ENCODE data around the gene COL6A3. TPM values are rescaled to one million over a fixed set of nuclear protein-coding genes. Genes with fewer than 3 reads are reported as not detected.
A peak's percentile ranks its signal among the peaks of the same experiment; 100 is the strongest.

COL6A3 gene
- total RNA-seq, 6 experiments from 2014 or later = 409 to 759 (median 458) TPM

DNA sequence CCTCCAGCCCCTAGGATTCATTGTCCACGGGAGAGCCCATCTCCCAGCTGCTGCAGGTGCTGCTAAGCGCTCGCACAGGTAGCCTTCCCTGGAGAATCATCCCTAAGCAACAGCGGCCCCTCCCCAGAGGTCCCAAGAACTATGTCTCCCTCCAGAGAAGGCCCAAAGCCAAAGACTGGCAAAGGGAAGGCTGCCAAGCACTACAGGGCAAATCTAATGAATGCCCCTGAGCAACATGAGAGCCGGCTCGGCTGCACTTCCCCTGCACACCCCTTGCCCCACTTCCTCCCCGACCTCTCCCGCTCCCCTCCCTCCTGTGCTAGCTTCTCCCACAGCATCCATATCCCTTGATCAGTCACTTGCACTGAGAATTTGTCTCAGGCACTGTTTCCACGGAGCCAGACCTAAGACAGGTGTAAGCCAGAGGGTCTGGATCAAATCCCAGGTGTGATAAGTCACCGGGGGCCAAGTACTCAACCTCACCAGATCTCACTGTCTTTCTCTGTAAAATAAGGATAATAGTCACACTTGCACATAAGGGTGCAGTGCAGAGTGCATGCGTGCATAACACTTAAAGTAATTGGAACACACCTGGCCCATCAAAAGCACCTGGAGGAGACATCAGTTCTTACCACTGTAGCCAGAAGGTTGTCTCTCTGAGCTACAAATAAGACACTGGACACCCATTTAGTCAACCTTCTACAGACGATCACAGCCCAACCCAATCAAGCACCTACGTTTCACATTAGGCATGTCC is 20.1 kb upstream of the COL6A3 start:
- no peaks in the 10 kb centered on the region for H3K9me3 Mint-ChIP-seq
- no peaks in the 10 kb centered on the region for H3K27me3 Mint-ChIP-seq (ENCODE audit: insufficient read depth)
- peak overlapping the region; percentile 100 for H3K27ac Mint-ChIP-seq
- TF ChIP-seq, protein P1, sequence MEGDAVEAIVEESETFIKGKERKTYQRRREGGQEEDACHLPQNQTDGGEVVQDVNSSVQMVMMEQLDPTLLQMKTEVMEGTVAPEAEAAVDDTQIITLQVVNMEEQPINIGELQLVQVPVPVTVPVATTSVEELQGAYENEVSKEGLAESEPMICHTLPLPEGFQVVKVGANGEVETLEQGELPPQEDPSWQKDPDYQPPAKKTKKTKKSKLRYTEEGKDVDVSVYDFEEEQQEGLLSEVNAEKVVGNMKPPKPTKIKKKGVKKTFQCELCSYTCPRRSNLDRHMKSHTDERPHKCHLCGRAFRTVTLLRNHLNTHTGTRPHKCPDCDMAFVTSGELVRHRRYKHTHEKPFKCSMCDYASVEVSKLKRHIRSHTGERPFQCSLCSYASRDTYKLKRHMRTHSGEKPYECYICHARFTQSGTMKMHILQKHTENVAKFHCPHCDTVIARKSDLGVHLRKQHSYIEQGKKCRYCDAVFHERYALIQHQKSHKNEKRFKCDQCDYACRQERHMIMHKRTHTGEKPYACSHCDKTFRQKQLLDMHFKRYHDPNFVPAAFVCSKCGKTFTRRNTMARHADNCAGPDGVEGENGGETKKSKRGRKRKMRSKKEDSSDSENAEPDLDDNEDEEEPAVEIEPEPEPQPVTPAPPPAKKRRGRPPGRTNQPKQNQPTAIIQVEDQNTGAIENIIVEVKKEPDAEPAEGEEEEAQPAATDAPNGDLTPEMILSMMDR (IDR thresholded peaks at IDR 0.05) = no peak
- H3K4me1 Mint-ChIP-seq (ENCODE audit: low read depth) = peaks cover 91% of the 10 kb centered on the region
- no peak for DNase-seq
- H3K4me3 Mint-ChIP-seq = no peak overlapping the region
- H3K36me3 Mint-ChIP-seq (ENCODE audit: low read depth) = no peaks in the 10 kb centered on the region; the same call in 1 of the 2 replicates

DNA sequence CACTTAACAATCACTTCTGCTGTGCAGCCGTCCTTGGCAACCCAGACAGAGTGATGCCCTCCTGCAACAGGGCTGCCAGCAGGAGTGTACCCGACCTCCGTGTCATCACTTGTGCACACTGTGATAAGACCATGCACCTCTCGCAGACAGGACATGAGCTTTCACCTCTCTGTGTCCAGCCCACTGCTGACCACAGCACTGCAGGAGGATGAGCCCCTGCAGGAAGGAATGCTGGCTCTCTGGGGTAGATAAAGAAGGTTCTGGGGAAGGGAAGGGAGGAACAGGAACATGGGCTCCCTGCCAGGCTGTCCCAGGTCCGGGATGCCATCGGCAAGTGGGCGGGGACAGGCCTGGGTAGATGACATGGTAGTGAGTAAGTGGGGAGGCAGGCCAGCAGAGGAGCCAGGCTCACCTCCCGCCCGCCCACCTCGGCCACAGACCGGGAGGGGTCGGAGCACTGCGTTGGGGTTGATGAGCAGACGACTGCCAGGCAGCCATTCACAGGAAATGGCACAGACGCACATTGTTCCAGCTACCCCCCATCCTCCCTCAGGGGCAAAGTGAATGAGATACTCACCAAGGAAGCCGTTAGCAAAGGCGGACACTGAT is 18.6 kb upstream of the COL6A3 start:
- Mint-ChIP-seq H3K27me3 (ENCODE audit: insufficient read depth) (no peaks in the 10 kb centered on the region), H3K4me1 (ENCODE audit: low read depth) (peaks cover 90% of the 10 kb centered on the region), H3K9me3 (no peaks in the 10 kb centered on the region), H3K4me3 (peak overlapping the region; percentile 81), H3K27ac (peak overlapping the region; percentile 100), H3K36me3 (ENCODE audit: low read depth) (peaks cover 5% of the 10 kb centered on the region)
- TF ChIP-seq, protein P1 (IDR thresholded peaks at IDR 0.05) = peak; percentile 73
- DNase-seq = peak; percentile 98

DNA sequence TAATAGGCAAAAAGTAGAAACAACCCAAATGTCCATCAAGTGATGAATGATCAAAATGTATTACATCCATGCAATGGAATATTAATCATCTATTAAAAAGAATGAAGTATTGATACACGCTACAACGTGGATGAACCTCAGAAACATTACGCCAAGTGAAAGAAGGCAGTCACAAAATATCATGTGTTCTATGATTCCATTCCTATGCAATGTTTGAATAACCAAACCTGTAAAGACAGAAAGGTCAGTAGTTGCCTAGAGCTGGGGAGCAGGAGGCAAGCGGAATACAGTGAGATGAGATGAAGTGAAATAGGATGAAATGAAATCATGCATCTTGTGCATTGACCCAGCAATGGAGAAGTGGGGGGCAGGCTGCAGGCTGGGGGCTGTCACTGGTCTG is 17.9 kb upstream of the COL6A3 start:
- no peaks in the 10 kb centered on the region; the same call in 1 of the 2 replicates for H3K27me3 Mint-ChIP-seq (ENCODE audit: insufficient read depth)
- peaks cover 5% of the 10 kb centered on the region for H3K36me3 Mint-ChIP-seq (ENCODE audit: low read depth)
- peak overlapping the region; percentile 100 for H3K27ac Mint-ChIP-seq
- DNase-seq = no peak
- TF ChIP-seq, protein P1 (IDR thresholded peaks at IDR 0.05) = no peak; the same call in 1 of the 2 replicates
- H3K4me1 Mint-ChIP-seq (ENCODE audit: low read depth) = peaks cover 86% of the 10 kb centered on the region
- H3K4me3 Mint-ChIP-seq = peak overlapping the region; percentile 81
- no peaks in the 10 kb centered on the region for H3K9me3 Mint-ChIP-seq

DNA sequence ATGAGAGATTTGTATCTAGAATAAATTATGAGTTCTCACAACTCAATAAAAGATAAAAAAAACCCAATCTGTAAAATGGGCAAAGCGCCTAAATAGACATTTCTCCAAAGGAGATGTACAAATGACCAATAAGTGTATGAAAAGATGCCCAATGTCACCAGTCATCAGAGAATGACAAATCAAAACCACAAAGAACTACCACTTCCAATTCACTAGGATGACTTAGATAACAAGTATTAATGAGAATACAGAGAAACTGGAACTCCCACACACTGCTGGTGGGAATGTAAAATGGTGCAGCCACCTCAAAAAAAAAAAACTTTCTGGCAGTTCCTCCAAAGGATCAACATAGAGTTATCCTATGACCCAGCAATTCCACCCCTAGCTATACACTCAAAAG is 17.4 kb upstream of the COL6A3 start:
- peaks cover 84% of the 10 kb centered on the region for H3K4me1 Mint-ChIP-seq (ENCODE audit: low read depth)

DNA sequence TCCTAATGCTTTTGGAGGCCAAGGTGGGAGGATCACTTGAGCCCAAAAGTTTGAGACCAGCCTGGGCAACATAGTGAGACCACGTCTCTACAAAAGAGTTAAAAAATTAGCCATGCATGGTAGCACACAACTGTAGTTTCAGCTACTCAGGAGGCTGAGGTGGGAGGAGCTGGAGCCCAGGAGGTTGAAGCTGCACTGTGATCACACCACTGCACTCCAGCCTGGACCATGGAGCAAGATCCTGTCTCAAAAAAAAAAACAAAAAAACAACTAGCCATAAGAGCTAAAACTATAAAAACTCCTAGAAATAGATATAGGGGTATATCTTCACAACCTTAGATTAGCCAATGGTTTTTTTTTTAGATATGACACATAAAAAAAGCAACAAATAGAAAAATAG is 16.9 kb upstream of the COL6A3 start:
- H3K9me3 Mint-ChIP-seq = no peaks in the 10 kb centered on the region
- H3K4me1 Mint-ChIP-seq (ENCODE audit: low read depth) = peaks cover 79% of the 10 kb centered on the region
- no peaks in the 10 kb centered on the region; the same call in 1 of the 2 replicates for H3K27me3 Mint-ChIP-seq (ENCODE audit: insufficient read depth)
- peak overlapping the region; percentile 100 for H3K27ac Mint-ChIP-seq
- TF ChIP-seq, protein P1 (IDR thresholded peaks at IDR 0.05) = no peak
- H3K4me3 Mint-ChIP-seq = no peak overlapping the region
- no peak for DNase-seq
- H3K36me3 Mint-ChIP-seq (ENCODE audit: low read depth) = peaks cover 8% of the 10 kb centered on the region

More for the DNA sequence above, 17.4 kb upstream of the COL6A3 start:
- Mint-ChIP-seq H3K36me3 (ENCODE audit: low read depth) (peaks cover 8% of the 10 kb centered on the region), H3K27me3 (ENCODE audit: insufficient read depth) (no peaks in the 10 kb centered on the region; the same call in 1 of the 2 replicates), H3K27ac (peak overlapping the region; percentile 100), H3K4me3 (peak overlapping the region; percentile 81), H3K9me3 (no peaks in the 10 kb centered on the region)
- DNase-seq = peak; percentile 92
- TF ChIP-seq, protein P1 (IDR thresholded peaks at IDR 0.05) = peak; percentile 29

All from HFFc6 (cell line).